Prostate gland (tissue), 2 donors: ENCODE data around the gene MYO7B.

ENCODE experiments used
- POLR2A ChIP-seq: fragments of 450-650 bp; IDR thresholded peaks from one replicate; pipeline ENCODE4 v1.6.1; 2016; ENCODE audit warnings: antibody characterized with exemption, mild to moderate bottlenecking
- TF ChIP-seq, protein P1 (sequence below), 4 experiments: fragments of 200-600 bp in 2 of 4; fragments of 450-650 bp in 2 of 4; sonication (generic) in 2 of 4; IDR thresholded peaks; 1 replicate in 3 of 4; 2 replicates in 1 of 4; pipeline ENCODE4 v1.5.1; 2016 to 2019; ENCODE audit warnings: antibody characterized with exemption in 4 of 4, mild to moderate bottlenecking in 2 of 4, moderate library complexity in 2 of 4

DNA sequence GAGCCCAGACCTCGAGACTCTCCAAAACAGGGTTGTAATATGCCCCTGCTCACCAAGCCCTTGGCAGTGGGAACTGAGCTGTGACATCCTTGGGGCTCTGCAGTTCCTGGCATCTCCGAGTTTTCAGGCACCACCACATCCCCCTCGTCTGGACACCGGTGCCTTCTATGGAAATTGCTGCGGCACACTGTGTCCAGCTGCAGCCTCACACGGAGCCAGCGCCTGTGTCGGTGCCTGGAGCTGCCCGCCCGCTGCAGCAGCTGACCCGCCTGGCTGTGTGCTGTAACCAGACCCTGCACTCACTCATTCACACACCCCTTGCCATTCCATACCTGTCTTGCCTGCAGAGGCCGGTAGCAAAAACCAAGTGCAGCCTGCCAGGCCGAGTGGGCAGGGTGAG is 21.0 kb upstream of the MYO7B start:
- TF ChIP-seq, protein P1, sequence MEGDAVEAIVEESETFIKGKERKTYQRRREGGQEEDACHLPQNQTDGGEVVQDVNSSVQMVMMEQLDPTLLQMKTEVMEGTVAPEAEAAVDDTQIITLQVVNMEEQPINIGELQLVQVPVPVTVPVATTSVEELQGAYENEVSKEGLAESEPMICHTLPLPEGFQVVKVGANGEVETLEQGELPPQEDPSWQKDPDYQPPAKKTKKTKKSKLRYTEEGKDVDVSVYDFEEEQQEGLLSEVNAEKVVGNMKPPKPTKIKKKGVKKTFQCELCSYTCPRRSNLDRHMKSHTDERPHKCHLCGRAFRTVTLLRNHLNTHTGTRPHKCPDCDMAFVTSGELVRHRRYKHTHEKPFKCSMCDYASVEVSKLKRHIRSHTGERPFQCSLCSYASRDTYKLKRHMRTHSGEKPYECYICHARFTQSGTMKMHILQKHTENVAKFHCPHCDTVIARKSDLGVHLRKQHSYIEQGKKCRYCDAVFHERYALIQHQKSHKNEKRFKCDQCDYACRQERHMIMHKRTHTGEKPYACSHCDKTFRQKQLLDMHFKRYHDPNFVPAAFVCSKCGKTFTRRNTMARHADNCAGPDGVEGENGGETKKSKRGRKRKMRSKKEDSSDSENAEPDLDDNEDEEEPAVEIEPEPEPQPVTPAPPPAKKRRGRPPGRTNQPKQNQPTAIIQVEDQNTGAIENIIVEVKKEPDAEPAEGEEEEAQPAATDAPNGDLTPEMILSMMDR (IDR thresholded peaks at IDR 0.05): no peak
- no peak for TF ChIP-seq POLR2A
